ENCODE results near the gene NPAT.

- TF ChIP-seq CTCF (IDR thresholded peaks at IDR 0.05; ENCODE audit: poor library complexity, severe bottlenecking) (no peak), RAD21 (conservative IDR thresholded peaks at IDR 0.05) (no peak), EZH2 (IDR thresholded peaks at IDR 0.05; ENCODE audit: borderline replicate concordance, insufficient read depth, low read length, poor library complexity, severe bottlenecking) (no peak), EP300 (conservative IDR thresholded peaks at IDR 0.05; ENCODE audit: poor library complexity, severe bottlenecking) (no peak), SMC3 (conservative IDR thresholded peaks at IDR 0.05; ENCODE audit: poor library complexity) (no peak), REST (IDR thresholded peaks at IDR 0.05; ENCODE audit: borderline replicate concordance) (no peak), POLR2AphosphoS5 (IDR thresholded peaks at IDR 0.05) (no peak)
These were observed 12.8 kb upstream of the NPAT start for GRCh38 chr11:108235192-108235591.
